Panc1 (cell line): ENCODE data around the gene LY86. TPM values are rescaled to one million over a fixed set of nuclear protein-coding genes. Genes with fewer than 3 reads are reported as not detected.

ENCODE experiments used
- ATAC-seq: fragments of 200-7000 bp; cut with Tn5 transposase; 2 replicates; pipeline ENCODE4 v1.9.1; 2020; ENCODE audit warnings: mild to moderate bottlenecking, moderate library complexity
- BruUV-seq: library from RNA; stranded (reverse); fragments of 400-500 nt; replicated peaks from 2 replicates; lab custom pipeline; 2021; lab: Mats Ljungman, UMichigan
- CTCF ChIA-PET: fragments of 300-600 bp; sonication (Branson Sonifier 250); formaldehyde crosslinking; loops from one replicate; lab custom pipeline; 2022; ENCODE audit warnings: antibody characterized with exemption; lab: Charles Lee
- POLR2A ChIA-PET: fragments of 300-600 bp; sonication (Branson Sonifier 250); formaldehyde crosslinking; loops from one replicate; lab custom pipeline; 2022; ENCODE audit warnings: antibody characterized with exemption; lab: Charles Lee
- DNase-seq: peaks from one replicate; pipeline ENCODE4 v3.0.0-alpha.2; 2010; ENCODE audit warnings: low read depth, low spot score
- H3K27ac ChIP-seq: 2 replicates; pipeline ENCODE4 v1.5.1; 2011; ENCODE audit warnings: mild to moderate bottlenecking, low read length, inconsistent platforms
- H3K27me3 ChIP-seq: fragments of 200-500 bp; sonication (Bioruptor generic); 2 replicates; pipeline ENCODE4 v1.6.0; 2014; ENCODE audit warnings: low read length, inconsistent platforms; ENCODE audit not compliant: control insufficient read depth, insufficient read depth
- H3K36me3 ChIP-seq: fragments of 200-500 bp; sonication (Bioruptor generic); 2 replicates; pipeline ENCODE4 v1.5.1; 2014; ENCODE audit warnings: inconsistent platforms, mild to moderate bottlenecking, low read length, moderate library complexity; ENCODE audit not compliant: control insufficient read depth, insufficient read depth
- H3K4me1 ChIP-seq: 2 replicates; pipeline ENCODE4 v1.5.1; 2011; ENCODE audit warnings: inconsistent platforms, mild to moderate bottlenecking, low read length, moderate library complexity; ENCODE audit not compliant: control insufficient read depth, insufficient read depth
- H3K4me3 ChIP-seq, 2 experiments: 2 replicates each; pipeline ENCODE4 v1.5.1; 2011 to 2012; ENCODE audit warnings: low read depth in 2 of 2, low read length in 2 of 2, mild to moderate bottlenecking in 2 of 2, inconsistent platforms in 1 of 2, moderate library complexity in 1 of 2
- H3K9me3 ChIP-seq: fragments of 200-500 bp; sonication (Bioruptor generic); 2 replicates; pipeline ENCODE4 v1.5.1; 2014; ENCODE audit warnings: low read depth, mild to moderate bottlenecking, inconsistent platforms, low read length, moderate library complexity; ENCODE audit not compliant: control insufficient read depth, insufficient read depth
- CTCF ChIP-seq: fragments of 450-650 bp; IDR thresholded peaks from 2 replicates; pipeline ENCODE4 v1.5.1; 2017; ENCODE audit warnings: mild to moderate bottlenecking
- POLR2AphosphoS5 ChIP-seq: IDR thresholded peaks from 2 replicates; pipeline ENCODE4 v1.6.1; 2012; ENCODE audit warnings: mild to moderate bottlenecking, low read depth, low read length, moderate library complexity
- REST ChIP-seq, 2 experiments: IDR thresholded peaks; 2 replicates each; pipeline ENCODE4 v1.6.1; 2011 to 2012; ENCODE audit warnings: low read depth in 2 of 2, control low read depth in 1 of 2, low read length in 1 of 2, mild to moderate bottlenecking in 1 of 2, moderate library complexity in 1 of 2; ENCODE audit not compliant: insufficient read depth in 1 of 2
- SIN3A ChIP-seq: IDR thresholded peaks from 2 replicates; pipeline ENCODE4 v1.6.1; 2012; ENCODE audit warnings: low read depth, mild to moderate bottlenecking, low read length, moderate library complexity, borderline replicate concordance; ENCODE audit not compliant: insufficient read depth
- TCF7L2 ChIP-seq: IDR thresholded peaks from 2 replicates; pipeline ENCODE4 v1.6.1; 2011; ENCODE audit warnings: mild to moderate bottlenecking, low read depth, low read length, inconsistent platforms
- in situ Hi-C: cut with HindIII; loops from 2 replicates; pipeline ENCODE4 v1.10.0; 2016; ENCODE audit warnings: low sequenced_read_pairs, low pct_unique_long_range_greater_than_20kb
- intact Hi-C: fragments of 100-400 bp; cut with micrococcal nuclease; formaldehyde crosslinking; loops from one replicate; pipeline ENCODE4 v1.10.0; 2022; ENCODE audit not compliant: unreplicated experiment
- total RNA-seq: library from RNA; stranded (reverse); gene quantifications from one replicate; pipeline ENCODE4 v1.2.1, GENCODE V29; 2021; ENCODE audit not compliant: unreplicated experiment

The LY86 gene
- total RNA-seq, 1 experiment from 2014 or later, result not detected

- H3K27ac ChIP-seq, result no peak overlapping the region
- H3K4me1 ChIP-seq, result peaks cover 5% of the 10 kb centered on the region
- DNase-seq (no peak), ATAC-seq (no peak)
- in situ Hi-C loops (no loop called here), intact Hi-C loops (no loop called here)
- TF ChIP-seq CTCF (no peak), SIN3A (no peak), TCF7L2 (no peak), POLR2AphosphoS5 (no peak), REST (IDR thresholded peaks at IDR 0.05; ENCODE audit: insufficient read depth in 1 of 2, low read depth in 2 of 2, low read length in 1 of 2) (no peak)
- H3K4me3 ChIP-seq, result no peak overlapping the region
- H3K27me3 ChIP-seq, result no peaks in the 10 kb centered on the region; the same call in 1 of the 2 replicates
- CTCF ChIA-PET, result interaction anchor here (0.6 kb wide), 1 partner anchor 459 kb away, joined by 4 read pairs; no protein-coding TSS in a partner anchor
- H3K9me3 ChIP-seq, result no peaks in the 10 kb centered on the region
- POLR2A ChIA-PET, result no interaction called here
- no TSS peak for BruUV-seq
- no peaks in the 10 kb centered on the region; the same call in 1 of the 2 replicates for H3K36me3 ChIP-seq
Measured at GRCh38 chr6:6683969-6684833, 95.7 kb downstream of the LY86 start.

GRCh38 chr6:6685249-6686040 lies 96.9 kb downstream of the LY86 start:
- ChIA-PET POLR2A (no interaction called here), CTCF (no interaction called here)
- peaks cover 7% of the 10 kb centered on the region; the same call in 1 of the 2 replicates for H3K4me1 ChIP-seq
- intact Hi-C loops, result no loop called here
- TF ChIP-seq SIN3A (no peak), TCF7L2 (no peak), REST (IDR thresholded peaks at IDR 0.05; ENCODE audit: insufficient read depth in 1 of 2, low read depth in 2 of 2, low read length in 1 of 2) (no peak), CTCF (no peak), POLR2AphosphoS5 (no peak)
- no peak for ATAC-seq
- in situ Hi-C loops, result no loop called here
- no peak overlapping the region for H3K4me3 ChIP-seq
- H3K27me3 ChIP-seq, result no peaks in the 10 kb centered on the region; the same call in 1 of the 2 replicates
- no peak for DNase-seq
- no peak overlapping the region for H3K27ac ChIP-seq
- H3K9me3 ChIP-seq, result no peaks in the 10 kb centered on the region
- no peaks in the 10 kb centered on the region; the same call in 1 of the 2 replicates for H3K36me3 ChIP-seq
- BruUV-seq, result no TSS peak
